ENCODE measurements around the gene PRSS53.
"Not testable (repeated sequence)": the region's sequence is repeated elsewhere in the genome, so short reads cannot be mapped to it uniquely, and the experiment has no call there.

PRSS53 gene

GRCh38 chr16:31117384-31118222, 28.9 kb upstream of the PRSS53 start, which contains the start of gene KAT8:
TSS of gene KAT8 (plus strand) at chr16:31117664. CDS start at chr16:31117682, 18 bp downstream.
- DNase-seq = peak; percentile 95

GRCh38 chr16:31114468-31114867, 25.7 kb upstream of the PRSS53 start:
- no peak for DNase-seq

- DNase-seq = no peak
Measured at GRCh38 chr16:31113121-31114120, 24.7 kb upstream of the PRSS53 start.

GRCh38 chr16:31112711-31113110, 24.0 kb upstream of the PRSS53 start:
- no peak for DNase-seq

- no peak for DNase-seq
Measured at GRCh38 chr16:31111881-31112466, 23.2 kb upstream of the PRSS53 start.

GRCh38 chr16:31110106-31111034, 21.6 kb upstream of the PRSS53 start:
- no peak for DNase-seq

GRCh38 chr16:31109622-31110021, 20.9 kb upstream of the PRSS53 start:
- DNase-seq = no peak

- no peak for DNase-seq
Measured at GRCh38 chr16:31108794-31109558, 20.2 kb upstream of the PRSS53 start.

GRCh38 chr16:31108035-31108793, 19.5 kb upstream of the PRSS53 start, which contains the start of gene BCKDK:
TSS of gene BCKDK (plus strand) at chr16:31108386. CDS start at chr16:31109224, 838 bp downstream.
- peak; percentile 51 for DNase-seq

GRCh38 chr16:31107465-31107867, 18.7 kb upstream of the PRSS53 start:
- DNase-seq = no peak

GRCh38 chr16:31106509-31107464, 18.0 kb upstream of the PRSS53 start:
- no peak for DNase-seq

- peak; percentile 60 for DNase-seq
Measured at GRCh38 chr16:31105677-31106213, 17.0 kb upstream of the PRSS53 start.

GRCh38 chr16:31100876-31101641, 12.3 kb upstream of the PRSS53 start:
- DNase-seq = not testable (repeated sequence)

- DNase-seq = no peak
Measured at GRCh38 chr16:31099860-31100638, 11.3 kb upstream of the PRSS53 start.

GRCh38 chr16:31094424-31095120, 5.8 kb upstream of the PRSS53 start, which contains the start of gene VKORC1:
TSS of gene VKORC1 (minus strand) at chr16:31094797. CDS start at chr16:31094729, 68 bp downstream.
- peak; percentile 81 for DNase-seq

GRCh38 chr16:31094088-31094423, 5.3 kb upstream of the PRSS53 start:
- no peak for DNase-seq

All from activated effector memory CD4-positive, alpha-beta T cell treated with Interleukin-2 at 50 U/mL for 16 hours (primary cell).